Endothelial cell of umbilical vein (primary cell): Measurements from ENCODE around the gene KHK.

Experiments used
- CTCF ChIP-seq, 2 donors: IDR thresholded peaks; 1 replicate in 1 of 2; 2 replicates in 1 of 2; pipeline ENCODE4 v1.5.1; 2011; ENCODE audit warnings: low read length in 2 of 2, mild to moderate bottlenecking in 2 of 2, moderate library complexity in 2 of 2, control low read depth in 1 of 2, inconsistent platforms in 1 of 2, low read depth in 1 of 2; ENCODE audit not compliant: insufficient read depth in 1 of 2; ENCODE audit errors: extremely low read depth in 1 of 2
- EZH2 ChIP-seq: IDR thresholded peaks from 2 replicates; pipeline ENCODE4 v1.6.1; 2012; ENCODE audit warnings: borderline replicate concordance, low read depth, mild to moderate bottlenecking, moderate library complexity, low read length, inconsistent platforms; ENCODE audit not compliant: severe bottlenecking
- FOS ChIP-seq: IDR thresholded peaks from 2 replicates; pipeline ENCODE4 v1.6.1; 2011; ENCODE audit warnings: mild to moderate bottlenecking, low read length, moderate library complexity, borderline replicate concordance; ENCODE audit not compliant: insufficient read depth
- JUN ChIP-seq: IDR thresholded peaks from 2 replicates; pipeline ENCODE4 v1.6.1; 2011; ENCODE audit warnings: borderline replicate concordance, low read depth; ENCODE audit not compliant: insufficient read length, insufficient read depth
- MAX ChIP-seq: IDR thresholded peaks from 2 replicates; pipeline ENCODE4 v1.6.1; 2011; ENCODE audit not compliant: insufficient read depth, insufficient read length
- MYC ChIP-seq: IDR thresholded peaks from one replicate; pipeline ENCODE4 v1.6.1; 2011; ENCODE audit warnings: mild to moderate bottlenecking, low read depth, low read length
- POLR2A ChIP-seq: IDR thresholded peaks from 2 replicates; pipeline ENCODE4 v1.6.1; 2012; ENCODE audit warnings: low read depth, mild to moderate bottlenecking, control low read depth, low read length
- POLR2AphosphoS5 ChIP-seq: IDR thresholded peaks from 2 replicates; pipeline ENCODE4 v1.6.1; 2012; ENCODE audit warnings: low read depth, mild to moderate bottlenecking, control low read depth, low read length, moderate library complexity; ENCODE audit not compliant: insufficient read depth

- TF ChIP-seq CTCF (IDR thresholded peaks at IDR 0.05; ENCODE audit: extremely low read depth in 1 of 2, insufficient read depth in 1 of 2, low read depth in 1 of 2, low read length in 2 of 2) (no peak), POLR2A (no peak), FOS (no peak), JUN (no peak), EZH2 (no peak), POLR2AphosphoS5 (no peak), MYC (no peak), MAX (no peak)
Observed at GRCh38 chr2:27084297-27085061, 2.1 kb upstream of the KHK start.
